Immature natural killer cell (primary cell): ENCODE measurements around the gene NDUFA13. TPM values are rescaled to one million over a fixed set of nuclear protein-coding genes. Genes with fewer than 3 reads are reported as not detected.
A peak's percentile ranks its signal among the peaks of the same experiment; 100 is the strongest.
"Not testable (repeated sequence)": the region's sequence is repeated elsewhere in the genome, so short reads cannot be mapped to it uniquely, and the experiment has no call there.

Experiments
- DNase-seq, 3 donors: peaks; one replicate each; pipeline ENCODE4 v3.0.0; 2022; ENCODE audit warnings: mixed read lengths in 1 of 3
- H3K27ac Mint-ChIP-seq, 6 donors: one replicate each; pipeline ENCODE4 v1.8.0; 2020; ENCODE audit warnings: mixed read lengths in 6 of 6, mild to moderate bottlenecking in 5 of 6, inconsistent platforms in 4 of 6, moderate library complexity in 3 of 6
- H3K27me3 Mint-ChIP-seq, 3 donors: one replicate each; pipeline ENCODE4 v1.8.0; 2020 to 2021; ENCODE audit warnings: low read depth in 3 of 3, mild to moderate bottlenecking in 3 of 3, mixed read lengths in 3 of 3, moderate library complexity in 3 of 3, inconsistent platforms in 1 of 3
- H3K36me3 Mint-ChIP-seq, 3 donors: one replicate each; pipeline ENCODE4 v1.8.0; 2020; ENCODE audit warnings: mixed read lengths in 3 of 3, inconsistent platforms in 2 of 3, mild to moderate bottlenecking in 2 of 3
- H3K4me1 Mint-ChIP-seq, 2 donors: one replicate each; pipeline ENCODE4 v1.8.0; 2020; ENCODE audit warnings: inconsistent platforms in 2 of 2, mild to moderate bottlenecking in 2 of 2, mixed read lengths in 2 of 2, moderate library complexity in 1 of 2
- H3K4me3 Mint-ChIP-seq, 5 donors: one replicate each; pipeline ENCODE4 v1.8.0; 2020; ENCODE audit warnings: mild to moderate bottlenecking in 5 of 5, mixed read lengths in 5 of 5, inconsistent platforms in 3 of 5, moderate library complexity in 3 of 5
- H3K9me3 Mint-ChIP-seq, 6 donors: one replicate each; pipeline ENCODE4 v1.8.0; 2020; ENCODE audit warnings: mild to moderate bottlenecking in 6 of 6, mixed read lengths in 6 of 6, inconsistent platforms in 4 of 6, moderate library complexity in 3 of 6
- polyA plus RNA-seq, 3 donors: library from polyadenylated mRNA; unstranded; fragments of 300-500 nt; fragmentation: Illumina TruSeq; gene quantifications; one replicate each; pipeline ENCODE4 v1.2.3, GENCODE V29; 2021

The NDUFA13 gene
- polyA plus RNA-seq: 100 to 1,000 TPM; 242 to 566 (median 301) TPM

- Mint-ChIP-seq H3K9me3 (no peaks in the 10 kb centered on the region), H3K36me3 (peaks cover 0 to 6% (median 0%) of the 10 kb centered on the region in 3 donors)
Measured at GRCh38 chr19:19515642-19516519, at the start of gene NDUFA13. NDUFA13 (plus strand) TSS chr19:19516225; CDS start chr19:19516239, 14 bp downstream.

GRCh38 chr19:19468424-19469050 is 47.5 kb upstream of the NDUFA13 start:
- peaks cover 7 to 16% (median 14%) of the 10 kb centered on the region in 6 donors for H3K9me3 Mint-ChIP-seq
- H3K27me3 Mint-ChIP-seq: peaks cover 0 to 4% (median 3%) of the 10 kb centered on the region in 3 donors
- H3K4me3 Mint-ChIP-seq: no peak overlapping the region
- H3K27ac Mint-ChIP-seq: peak overlapping the region; percentile 32 to 80 (median 74)
- peak in 1 of 3 donors; percentile 19 for DNase-seq
- H3K4me1 Mint-ChIP-seq: peaks cover 80 to 90% of the 10 kb centered on the region in 2 donors
- peaks cover 29 to 45% (median 36%) of the 10 kb centered on the region in 3 donors for H3K36me3 Mint-ChIP-seq

More at GRCh38 chr19:19515642-19516519, at the start of gene NDUFA13:
- Mint-ChIP-seq H3K27me3 (peaks cover 0 to 9% (median 4%) of the 10 kb centered on the region in 3 donors), H3K27ac (peak within 1 kb of the TSS; percentile 89 to 96 (median 93)), H3K4me3 (peak within 1 kb of the TSS; percentile 91 to 98 (median 95)), H3K4me1 (peaks cover 29 to 41% of the 10 kb centered on the region in 2 donors)
- DNase-seq: peak; percentile 93 to 94 (median 94)

- peak overlapping the region; percentile 25 to 92 (median 60) for H3K27ac Mint-ChIP-seq
- H3K4me3 Mint-ChIP-seq: no peak overlapping the region
- H3K27me3 Mint-ChIP-seq: peaks cover 0 to 6% (median 2%) of the 10 kb centered on the region in 3 donors
- H3K4me1 Mint-ChIP-seq: peaks cover 82 to 91% of the 10 kb centered on the region in 2 donors
- peaks cover 7 to 16% (median 14%) of the 10 kb centered on the region in 6 donors for H3K9me3 Mint-ChIP-seq
- DNase-seq: no peak
- peaks cover 25 to 45% (median 36%) of the 10 kb centered on the region in 3 donors for H3K36me3 Mint-ChIP-seq
Measured at GRCh38 chr19:19470579-19470978, 45.4 kb upstream of the NDUFA13 start.

- peak overlapping the region in 4 of 5 donors; percentile 28 to 59 (median 42) for H3K4me3 Mint-ChIP-seq
- peaks cover 0 to 6% (median 3%) of the 10 kb centered on the region in 3 donors for H3K27me3 Mint-ChIP-seq
- H3K9me3 Mint-ChIP-seq: peaks cover 7 to 14% (median 14%) of the 10 kb centered on the region in 6 donors
- peaks cover 18 to 36% (median 26%) of the 10 kb centered on the region in 3 donors for H3K36me3 Mint-ChIP-seq
- H3K27ac Mint-ChIP-seq: peak overlapping the region; percentile 77 to 95 (median 92)
- peaks cover 83 to 92% of the 10 kb centered on the region in 2 donors for H3K4me1 Mint-ChIP-seq
- no peak for DNase-seq
Measured at GRCh38 chr19:19471682-19472081, 44.3 kb upstream of the NDUFA13 start.

GRCh38 chr19:19472106-19472505 is 43.9 kb upstream of the NDUFA13 start:
- H3K4me1 Mint-ChIP-seq: peaks cover 83 to 93% of the 10 kb centered on the region in 2 donors
- H3K4me3 Mint-ChIP-seq: peak overlapping the region; percentile 28 to 59 (median 30)
- DNase-seq, H3K27me3 Mint-ChIP-seq: not testable (repeated sequence)
- H3K9me3 Mint-ChIP-seq: peaks cover 7 to 14% (median 13%) of the 10 kb centered on the region in 6 donors
- peaks cover 18 to 32% (median 22%) of the 10 kb centered on the region in 3 donors for H3K36me3 Mint-ChIP-seq
- peak overlapping the region; percentile 77 to 95 (median 92) for H3K27ac Mint-ChIP-seq

GRCh38 chr19:19475015-19475765 is 40.8 kb upstream of the NDUFA13 start:
- Mint-ChIP-seq H3K27ac (peak overlapping the region; percentile 93 to 97 (median 95)), H3K4me3 (peak overlapping the region; percentile 65 to 79 (median 69)), H3K36me3 (peaks cover 0 to 15% (median 4%) of the 10 kb centered on the region in 3 donors), H3K9me3 (no peaks in the 10 kb centered on the region), H3K4me1 (peaks cover 89 to 94% of the 10 kb centered on the region in 2 donors), H3K27me3 (peaks cover 0 to 4% (median 3%) of the 10 kb centered on the region in 3 donors)
- no peak for DNase-seq

GRCh38 chr19:19475849-19476828 is 39.9 kb upstream of the NDUFA13 start:
- DNase-seq: peak in 2 of 3 donors; percentile 44 to 52
- peaks cover 0 to 4% (median 3%) of the 10 kb centered on the region in 3 donors for H3K27me3 Mint-ChIP-seq
- peak overlapping the region; percentile 65 to 77 (median 69) for H3K4me3 Mint-ChIP-seq
- peaks cover 90 to 94% of the 10 kb centered on the region in 2 donors for H3K4me1 Mint-ChIP-seq
- H3K9me3 Mint-ChIP-seq: no peaks in the 10 kb centered on the region
- peaks cover 0 to 11% (median 0%) of the 10 kb centered on the region in 3 donors for H3K36me3 Mint-ChIP-seq
- peak overlapping the region; percentile 90 to 97 (median 94) for H3K27ac Mint-ChIP-seq

GRCh38 chr19:19477705-19478383 is 38.2 kb upstream of the NDUFA13 start:
- Mint-ChIP-seq H3K9me3 (no peaks in the 10 kb centered on the region), H3K4me3 (no peak overlapping the region), H3K27ac (peak overlapping the region; percentile 90 to 97 (median 94)), H3K4me1 (peaks cover 75 to 89% of the 10 kb centered on the region in 2 donors), H3K36me3 (peaks cover 0 to 8% (median 0%) of the 10 kb centered on the region in 3 donors), H3K27me3 (peaks cover 0 to 7% (median 3%) of the 10 kb centered on the region in 3 donors)
- no peak for DNase-seq

- peaks cover 60 to 75% of the 10 kb centered on the region in 2 donors for H3K4me1 Mint-ChIP-seq
- peak overlapping the region in 5 of 6 donors; percentile 12 to 84 (median 65) for H3K27ac Mint-ChIP-seq
- H3K4me3 Mint-ChIP-seq: no peak overlapping the region
- H3K9me3 Mint-ChIP-seq: no peaks in the 10 kb centered on the region
- peaks cover 0 to 6% (median 4%) of the 10 kb centered on the region in 3 donors for H3K27me3 Mint-ChIP-seq
- DNase-seq: no peak
- H3K36me3 Mint-ChIP-seq: peaks cover 0 to 3% (median 0%) of the 10 kb centered on the region in 3 donors
Measured at GRCh38 chr19:19480688-19481087, 35.3 kb upstream of the NDUFA13 start.

- no peak overlapping the region for H3K4me3 Mint-ChIP-seq
- H3K36me3 Mint-ChIP-seq: peaks cover 0 to 3% (median 0%) of the 10 kb centered on the region in 3 donors
- H3K4me1 Mint-ChIP-seq: peaks cover 52 to 61% of the 10 kb centered on the region in 2 donors
- no peak for DNase-seq
- peak overlapping the region; percentile 45 to 81 (median 69) for H3K27ac Mint-ChIP-seq
- peaks cover 0 to 11% (median 5%) of the 10 kb centered on the region in 3 donors for H3K27me3 Mint-ChIP-seq
- no peaks in the 10 kb centered on the region for H3K9me3 Mint-ChIP-seq
Measured at GRCh38 chr19:19482809-19483596, 33.0 kb upstream of the NDUFA13 start.
